ENCODE results near the gene FAM171A2.

Gene FAM171A2

GRCh38 chr17:44359458-44360143 lies 4.1 kb downstream of the FAM171A2 start:
- Mint-ChIP-seq H3K9me3 (no peaks in the 10 kb centered on the region), H3K27me3 (peaks cover 22% of the 10 kb centered on the region)

GRCh38 chr17:44359006-44359405 lies 4.6 kb downstream of the FAM171A2 start:
- no peak for DNase-seq
- Mint-ChIP-seq H3K36me3 (ENCODE audit: low read depth) (no peaks in the 10 kb centered on the region), H3K27me3 (peaks cover 22% of the 10 kb centered on the region), H3K9me3 (no peaks in the 10 kb centered on the region), H3K4me3 (no peak overlapping the region), H3K4me1 (ENCODE audit: low read depth) (peaks cover 6% of the 10 kb centered on the region), H3K27ac (no peak overlapping the region)

More at GRCh38 chr17:44359458-44360143, 4.1 kb downstream of the FAM171A2 start:
- Mint-ChIP-seq H3K4me3 (no peak overlapping the region), H3K27ac (no peak overlapping the region), H3K4me1 (ENCODE audit: low read depth) (peaks cover 6% of the 10 kb centered on the region), H3K36me3 (ENCODE audit: low read depth) (no peaks in the 10 kb centered on the region)
- DNase-seq, result no peak

- no peak overlapping the region for H3K27ac Mint-ChIP-seq
- no peaks in the 10 kb centered on the region for H3K36me3 Mint-ChIP-seq (ENCODE audit: low read depth)
- H3K27me3 Mint-ChIP-seq, result peaks cover 20% of the 10 kb centered on the region
- no peak for DNase-seq
- H3K4me1 Mint-ChIP-seq (ENCODE audit: low read depth), result peaks cover 4% of the 10 kb centered on the region
- no peak overlapping the region for H3K4me3 Mint-ChIP-seq
- H3K9me3 Mint-ChIP-seq, result no peaks in the 10 kb centered on the region
Measured at GRCh38 chr17:44358066-44358465, 5.6 kb downstream of the FAM171A2 start.

GRCh38 chr17:44356241-44356640 lies 7.4 kb downstream of the FAM171A2 start:
- Mint-ChIP-seq H3K4me3 (no peak overlapping the region), H3K27ac (no peak overlapping the region), H3K27me3 (peaks cover 8% of the 10 kb centered on the region), H3K36me3 (ENCODE audit: low read depth) (peaks cover 13% of the 10 kb centered on the region), H3K4me1 (ENCODE audit: low read depth) (peaks cover 4% of the 10 kb centered on the region), H3K9me3 (no peaks in the 10 kb centered on the region)
- DNase-seq, result no peak

- Mint-ChIP-seq H3K27ac (no peak overlapping the region), H3K4me1 (ENCODE audit: low read depth) (peaks cover 4% of the 10 kb centered on the region), H3K36me3 (ENCODE audit: low read depth) (peaks cover 13% of the 10 kb centered on the region), H3K4me3 (no peak overlapping the region), H3K9me3 (no peaks in the 10 kb centered on the region), H3K27me3 (peaks cover 5% of the 10 kb centered on the region)
- no peak for DNase-seq
Measured at GRCh38 chr17:44355642-44356099, 8.0 kb downstream of the FAM171A2 start.

- Mint-ChIP-seq H3K27ac (no peak overlapping the region), H3K4me3 (peak overlapping the region; percentile 59)
- DNase-seq, result peak; percentile 73
Measured at GRCh38 chr17:44354582-44355561, 8.8 kb downstream of the FAM171A2 start.

GRCh38 chr17:44353672-44354331 lies 9.9 kb downstream of the FAM171A2 start:
- peak; percentile 54 for DNase-seq
- H3K4me1 Mint-ChIP-seq (ENCODE audit: low read depth), result peaks cover 4% of the 10 kb centered on the region
- H3K27ac Mint-ChIP-seq, result no peak overlapping the region
- peak overlapping the region; percentile 38 for H3K4me3 Mint-ChIP-seq
- peaks cover 13% of the 10 kb centered on the region for H3K36me3 Mint-ChIP-seq (ENCODE audit: low read depth)
- no peaks in the 10 kb centered on the region for H3K9me3 Mint-ChIP-seq
- peaks cover 5% of the 10 kb centered on the region for H3K27me3 Mint-ChIP-seq

More at GRCh38 chr17:44354582-44355561, 8.8 kb downstream of the FAM171A2 start:
- Mint-ChIP-seq H3K27me3 (peaks cover 5% of the 10 kb centered on the region), H3K36me3 (ENCODE audit: low read depth) (peaks cover 13% of the 10 kb centered on the region), H3K4me1 (ENCODE audit: low read depth) (peaks cover 4% of the 10 kb centered on the region), H3K9me3 (no peaks in the 10 kb centered on the region)

- H3K27me3 Mint-ChIP-seq, result peaks cover 5% of the 10 kb centered on the region
- peak overlapping the region; percentile 30 for H3K4me3 Mint-ChIP-seq
- peaks cover 13% of the 10 kb centered on the region for H3K36me3 Mint-ChIP-seq (ENCODE audit: low read depth)
- peaks cover 11% of the 10 kb centered on the region for H3K4me1 Mint-ChIP-seq (ENCODE audit: low read depth)
- no peaks in the 10 kb centered on the region for H3K9me3 Mint-ChIP-seq
- no peak overlapping the region for H3K27ac Mint-ChIP-seq
- no peak for DNase-seq
Measured at GRCh38 chr17:44352828-44353671, 10.6 kb downstream of the FAM171A2 start.

- peaks cover 13% of the 10 kb centered on the region for H3K36me3 Mint-ChIP-seq (ENCODE audit: low read depth)
- H3K4me1 Mint-ChIP-seq (ENCODE audit: low read depth), result peaks cover 11% of the 10 kb centered on the region
- H3K4me3 Mint-ChIP-seq, result no peak overlapping the region
Measured at GRCh38 chr17:44351961-44352827, 11.5 kb downstream of the FAM171A2 start.

GRCh38 chr17:44351464-44351863 lies 12.2 kb downstream of the FAM171A2 start:
- Mint-ChIP-seq H3K27me3 (peaks cover 5% of the 10 kb centered on the region), H3K9me3 (no peaks in the 10 kb centered on the region), H3K27ac (no peak overlapping the region), H3K36me3 (ENCODE audit: low read depth) (peaks cover 13% of the 10 kb centered on the region), H3K4me1 (ENCODE audit: low read depth) (peaks cover 11% of the 10 kb centered on the region), H3K4me3 (no peak overlapping the region)
- no peak for DNase-seq

More at GRCh38 chr17:44351961-44352827, 11.5 kb downstream of the FAM171A2 start:
- DNase-seq, result no peak
- peaks cover 5% of the 10 kb centered on the region for H3K27me3 Mint-ChIP-seq
- H3K27ac Mint-ChIP-seq, result no peak overlapping the region
- H3K9me3 Mint-ChIP-seq, result no peaks in the 10 kb centered on the region

GRCh38 chr17:44350733-44351226 lies 12.9 kb downstream of the FAM171A2 start:
- Mint-ChIP-seq H3K27ac (no peak overlapping the region), H3K4me3 (no peak overlapping the region), H3K27me3 (peaks cover 5% of the 10 kb centered on the region), H3K9me3 (no peaks in the 10 kb centered on the region), H3K4me1 (ENCODE audit: low read depth) (peaks cover 18% of the 10 kb centered on the region), H3K36me3 (ENCODE audit: low read depth) (peaks cover 13% of the 10 kb centered on the region)
- peak; percentile 84 for DNase-seq

GRCh38 chr17:44349553-44350070 lies 14.0 kb downstream of the FAM171A2 start:
- peaks cover 17% of the 10 kb centered on the region for H3K36me3 Mint-ChIP-seq (ENCODE audit: low read depth)
- no peaks in the 10 kb centered on the region for H3K27me3 Mint-ChIP-seq
- H3K4me3 Mint-ChIP-seq, result no peak overlapping the region
- H3K27ac Mint-ChIP-seq, result no peak overlapping the region
- no peaks in the 10 kb centered on the region for H3K9me3 Mint-ChIP-seq
- peaks cover 27% of the 10 kb centered on the region for H3K4me1 Mint-ChIP-seq (ENCODE audit: low read depth)
- no peak for DNase-seq

GRCh38 chr17:44348988-44349364 lies 14.7 kb downstream of the FAM171A2 start:
- no peak for DNase-seq
- Mint-ChIP-seq H3K9me3 (no peaks in the 10 kb centered on the region), H3K4me1 (ENCODE audit: low read depth) (peaks cover 27% of the 10 kb centered on the region), H3K27ac (no peak overlapping the region), H3K27me3 (no peaks in the 10 kb centered on the region), H3K36me3 (ENCODE audit: low read depth) (peaks cover 17% of the 10 kb centered on the region), H3K4me3 (no peak overlapping the region)
